Measurements from ENCODE around the gene SMAD5. TPM values are rescaled to one million over a fixed set of nuclear protein-coding genes. Genes with fewer than 3 reads are reported as not detected.

SMAD5 gene
- total RNA-seq, 2 donors from 2014 or later = 97.8 to 105 TPM

DNA sequence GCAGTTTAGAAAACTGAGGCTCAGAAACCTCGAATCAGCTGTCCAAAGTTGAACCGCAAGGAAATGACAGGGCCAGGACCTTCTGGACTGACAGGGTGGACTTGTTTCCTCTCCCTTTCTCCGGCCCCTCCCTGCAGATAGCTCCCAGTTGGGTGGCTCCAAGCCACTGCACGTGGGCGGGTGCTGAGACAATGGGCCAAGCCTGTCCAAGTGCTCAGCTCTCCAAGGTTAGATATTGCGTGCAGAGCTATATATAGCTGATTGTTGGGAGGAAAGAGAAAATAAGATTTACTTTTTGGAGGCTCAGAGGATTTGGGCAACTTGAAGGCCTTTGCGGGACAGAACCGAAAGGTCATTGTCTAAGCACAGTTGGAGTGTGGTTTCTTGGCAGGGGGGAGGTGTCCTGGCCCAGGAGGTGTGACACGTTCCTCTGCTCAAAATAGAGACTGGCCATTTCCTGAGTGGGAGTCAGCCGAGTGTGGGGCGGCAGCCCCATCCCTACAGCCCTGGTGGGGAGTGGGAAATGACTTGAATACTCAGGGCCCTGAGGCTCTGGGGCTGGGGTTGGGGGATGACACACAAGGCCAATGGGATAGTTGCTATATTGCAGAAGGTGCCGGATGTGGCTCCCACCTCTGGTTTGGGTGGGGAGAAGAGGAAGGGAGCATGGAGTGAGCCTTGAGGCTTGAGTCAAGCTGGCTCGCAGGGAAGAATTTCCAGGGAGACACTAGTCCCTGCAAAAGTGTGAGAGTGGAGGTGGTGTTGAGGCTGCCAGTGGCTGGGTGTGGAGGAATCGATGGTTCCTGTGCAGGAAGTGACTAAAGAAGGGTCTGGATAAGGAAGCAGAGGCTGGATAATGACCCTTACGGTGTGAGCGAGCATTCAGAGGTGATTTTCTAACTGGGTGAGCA, 44.4 kb upstream of the SMAD5 start:
- H3K4me1 Mint-ChIP-seq = peaks cover 18% of the 10 kb centered on the region
- H3K4me3 Mint-ChIP-seq = no peak overlapping the region
- no peaks in the 10 kb centered on the region for H3K27me3 Mint-ChIP-seq (ENCODE audit: insufficient read depth)
- peak overlapping the region; percentile 14 for H3K4me3 ChIP-seq (ENCODE audit: low read length)
- TF ChIP-seq, protein P1, sequence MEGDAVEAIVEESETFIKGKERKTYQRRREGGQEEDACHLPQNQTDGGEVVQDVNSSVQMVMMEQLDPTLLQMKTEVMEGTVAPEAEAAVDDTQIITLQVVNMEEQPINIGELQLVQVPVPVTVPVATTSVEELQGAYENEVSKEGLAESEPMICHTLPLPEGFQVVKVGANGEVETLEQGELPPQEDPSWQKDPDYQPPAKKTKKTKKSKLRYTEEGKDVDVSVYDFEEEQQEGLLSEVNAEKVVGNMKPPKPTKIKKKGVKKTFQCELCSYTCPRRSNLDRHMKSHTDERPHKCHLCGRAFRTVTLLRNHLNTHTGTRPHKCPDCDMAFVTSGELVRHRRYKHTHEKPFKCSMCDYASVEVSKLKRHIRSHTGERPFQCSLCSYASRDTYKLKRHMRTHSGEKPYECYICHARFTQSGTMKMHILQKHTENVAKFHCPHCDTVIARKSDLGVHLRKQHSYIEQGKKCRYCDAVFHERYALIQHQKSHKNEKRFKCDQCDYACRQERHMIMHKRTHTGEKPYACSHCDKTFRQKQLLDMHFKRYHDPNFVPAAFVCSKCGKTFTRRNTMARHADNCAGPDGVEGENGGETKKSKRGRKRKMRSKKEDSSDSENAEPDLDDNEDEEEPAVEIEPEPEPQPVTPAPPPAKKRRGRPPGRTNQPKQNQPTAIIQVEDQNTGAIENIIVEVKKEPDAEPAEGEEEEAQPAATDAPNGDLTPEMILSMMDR (conservative IDR thresholded peaks at IDR 0.05) = no peak
- peak; percentile 47 for DNase-seq
- H3K4me1 ChIP-seq (ENCODE audit: control insufficient read depth, insufficient read depth, low read length) = peaks cover 11% of the 10 kb centered on the region
- H3K27ac ChIP-seq (ENCODE audit: low read depth, low read length) = no peak overlapping the region
- H3K36me3 ChIP-seq (ENCODE audit: control insufficient read depth, insufficient read depth, low read length) = no peaks in the 10 kb centered on the region
- no peaks in the 10 kb centered on the region for H3K36me3 Mint-ChIP-seq (ENCODE audit: low read depth)
- H3K27me3 ChIP-seq (ENCODE audit: control insufficient read depth, insufficient read depth, low read length, poor library complexity, severe bottlenecking) = no peaks in the 10 kb centered on the region
- peak overlapping the region; percentile 28 for H3K27ac Mint-ChIP-seq
- H3K9me3 Mint-ChIP-seq = no peaks in the 10 kb centered on the region
- WGBS, 2 experiments (ENCODE audit: insufficient coverage in 1 of 2, insufficient read length in 1 of 2) = 85 to 90% methylated on average over 14 to 16 of the region's 16 CpGs
- H3K9ac ChIP-seq (ENCODE audit: extremely low read depth, low read length, poor library complexity, severe bottlenecking) = no peak overlapping the region
- no peaks in the 10 kb centered on the region for H3K9me3 ChIP-seq (ENCODE audit: control insufficient read depth, low read length)

DNA sequence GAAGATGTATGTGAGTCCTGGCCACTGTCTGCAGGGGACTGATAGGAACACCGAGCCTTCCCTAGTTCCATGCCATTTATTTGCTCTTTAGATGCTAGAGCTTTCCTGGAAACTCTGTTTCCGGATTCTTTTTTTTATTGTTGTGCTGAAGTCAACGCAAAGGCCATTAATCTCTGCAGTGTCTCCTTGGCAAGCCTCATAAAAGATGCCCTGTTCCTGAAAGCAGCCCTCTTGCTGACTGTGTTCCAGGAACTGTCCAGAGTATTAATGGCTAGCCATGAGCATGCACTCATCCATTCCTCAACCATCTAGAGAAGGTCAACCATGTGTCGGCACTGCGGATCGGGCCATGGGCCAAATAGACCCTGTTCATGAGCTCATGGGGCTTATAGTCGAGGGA, 42.9 kb upstream of the SMAD5 start:
- DNase-seq = peak; percentile 11
- Histone ChIP-seq H3K27ac (ENCODE audit: low read depth, low read length) (no peak overlapping the region), H3K4me1 (ENCODE audit: control insufficient read depth, insufficient read depth, low read length) (peaks cover 11% of the 10 kb centered on the region), H3K4me3 (ENCODE audit: low read length) (no peak overlapping the region), H3K9me3 (ENCODE audit: control insufficient read depth, low read length) (no peaks in the 10 kb centered on the region), H3K9ac (ENCODE audit: extremely low read depth, low read length, poor library complexity, severe bottlenecking) (no peak overlapping the region), H3K36me3 (ENCODE audit: control insufficient read depth, insufficient read depth, low read length) (no peaks in the 10 kb centered on the region), H3K27me3 (ENCODE audit: control insufficient read depth, insufficient read depth, low read length, poor library complexity, severe bottlenecking) (no peaks in the 10 kb centered on the region)
- WGBS, 2 experiments (ENCODE audit: insufficient coverage in 1 of 2, insufficient read length in 1 of 2) = 94 to 100% methylated on average over 2 to 7 of the region's 7 CpGs
- Mint-ChIP-seq H3K9me3 (no peaks in the 10 kb centered on the region), H3K27me3 (ENCODE audit: insufficient read depth) (no peaks in the 10 kb centered on the region), H3K4me1 (peaks cover 20% of the 10 kb centered on the region), H3K4me3 (no peak overlapping the region), H3K27ac (no peak overlapping the region), H3K36me3 (ENCODE audit: low read depth) (no peaks in the 10 kb centered on the region)
- TF ChIP-seq, protein P1 (conservative IDR thresholded peaks at IDR 0.05) = no peak

DNA sequence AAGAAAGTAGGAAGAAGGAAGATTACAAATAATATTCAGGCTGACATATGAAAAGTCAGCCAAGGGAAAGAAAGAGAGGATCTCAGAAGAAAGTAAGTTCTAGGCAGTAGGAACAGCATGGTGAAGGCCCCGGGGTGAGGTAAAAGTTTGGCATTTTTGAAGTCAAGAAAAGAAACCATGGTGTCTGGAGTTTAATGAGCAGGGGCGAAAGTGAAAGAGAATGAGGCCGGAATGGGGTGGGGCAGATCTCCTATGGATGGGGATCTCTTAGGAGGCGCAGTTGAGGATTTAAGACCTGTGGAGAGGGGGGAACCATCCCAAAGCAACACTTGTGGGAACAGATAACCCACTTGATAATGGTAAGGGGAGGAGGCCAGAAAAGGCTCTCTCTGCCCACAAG, 42.3 kb upstream of the SMAD5 start:
- peak; percentile 18 for DNase-seq
- H3K4me3 Mint-ChIP-seq = no peak overlapping the region
- no peaks in the 10 kb centered on the region for H3K9me3 ChIP-seq (ENCODE audit: control insufficient read depth, low read length)
- TF ChIP-seq, protein P1 (conservative IDR thresholded peaks at IDR 0.05) = no peak
- 92 to 95% methylated on average over 2 to 4 of the region's 4 CpGs for WGBS, 2 experiments (ENCODE audit: insufficient coverage in 1 of 2, insufficient read length in 1 of 2)
- no peaks in the 10 kb centered on the region for H3K27me3 ChIP-seq (ENCODE audit: control insufficient read depth, insufficient read depth, low read length, poor library complexity, severe bottlenecking)
- no peaks in the 10 kb centered on the region for H3K36me3 Mint-ChIP-seq (ENCODE audit: low read depth)
- no peaks in the 10 kb centered on the region for H3K9me3 Mint-ChIP-seq
- no peak overlapping the region for H3K9ac ChIP-seq (ENCODE audit: extremely low read depth, low read length, poor library complexity, severe bottlenecking)
- no peak overlapping the region for H3K4me3 ChIP-seq (ENCODE audit: low read length)
- no peak overlapping the region for H3K27ac ChIP-seq (ENCODE audit: low read depth, low read length)
- peaks cover 20% of the 10 kb centered on the region for H3K4me1 Mint-ChIP-seq
- H3K36me3 ChIP-seq (ENCODE audit: control insufficient read depth, insufficient read depth, low read length) = no peaks in the 10 kb centered on the region
- H3K27ac Mint-ChIP-seq = no peak overlapping the region
- no peaks in the 10 kb centered on the region for H3K27me3 Mint-ChIP-seq (ENCODE audit: insufficient read depth)
- H3K4me1 ChIP-seq (ENCODE audit: control insufficient read depth, insufficient read depth, low read length) = peaks cover 11% of the 10 kb centered on the region

Data from endodermal cell (in vitro differentiated cells).